ENCODE measurements around the gene ARHGAP6.

ARHGAP6 gene

DNA sequence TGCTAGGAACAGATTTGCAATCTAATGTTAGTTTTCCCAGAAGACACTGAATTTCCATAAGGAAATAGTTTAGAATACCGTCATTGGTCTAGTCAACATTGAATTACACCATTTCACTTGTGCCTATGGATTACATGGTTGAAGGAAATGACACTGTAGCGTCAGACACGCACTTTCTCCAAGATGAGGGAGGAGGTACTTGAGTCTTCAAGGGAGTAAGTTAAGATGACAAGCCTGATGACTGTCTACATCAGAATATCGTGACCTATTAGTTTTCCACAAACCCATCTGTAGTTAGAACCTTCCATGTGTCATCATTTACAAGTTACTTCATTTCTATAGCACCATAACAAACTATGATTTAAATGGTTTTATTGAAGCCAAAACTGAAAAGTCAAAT, 218.8 kb downstream of the ARHGAP6 start:
- in situ Hi-C loops (cut with MboI; ENCODE audit: low pct_unique_long_range_greater_than_20kb, low sequenced_read_pairs) = no loop called here
- DNase-seq = no peak

DNA sequence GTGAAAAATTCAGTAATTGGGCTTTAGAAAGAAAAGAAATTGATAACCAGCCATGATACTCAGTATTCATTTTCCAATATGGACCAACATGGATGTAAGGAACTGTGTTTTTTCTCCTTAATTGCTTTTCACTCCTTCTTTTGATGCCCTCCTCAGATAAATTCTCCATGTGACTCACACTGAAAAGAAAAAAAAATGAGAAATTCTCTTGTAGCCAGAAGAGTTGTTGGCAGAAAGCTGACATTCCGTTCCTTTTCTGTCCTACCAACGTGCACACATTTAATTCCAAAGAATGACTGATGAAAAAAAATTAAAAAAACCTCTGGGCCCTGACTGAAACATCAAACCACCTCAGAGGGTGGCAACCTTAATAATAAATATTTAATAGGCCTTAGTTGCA, 219.4 kb downstream of the ARHGAP6 start:
- in situ Hi-C loops (cut with MboI; ENCODE audit: low pct_unique_long_range_greater_than_20kb, low sequenced_read_pairs) = no loop called here
- no peak for DNase-seq

DNA sequence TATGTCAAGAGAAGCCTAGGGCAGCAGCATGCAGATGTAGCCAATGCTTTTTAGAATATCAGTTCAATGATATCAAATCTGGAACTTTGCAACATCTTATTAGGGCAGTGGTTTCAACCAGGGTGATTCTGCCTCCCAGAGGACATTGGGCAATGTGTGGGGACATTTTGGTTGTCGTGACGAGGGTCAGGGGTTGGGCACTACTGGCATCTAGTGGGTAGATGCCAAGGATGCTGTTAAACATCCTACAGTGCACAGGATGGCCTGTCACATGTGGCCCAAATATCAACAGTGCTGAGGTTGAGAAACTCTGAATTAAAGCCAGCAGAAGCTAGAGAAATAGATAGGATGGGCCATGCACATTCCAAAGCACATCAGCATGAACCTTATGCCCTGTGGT, 220.2 kb downstream of the ARHGAP6 start:
- in situ Hi-C loops (cut with MboI; ENCODE audit: low pct_unique_long_range_greater_than_20kb, low sequenced_read_pairs) = no loop called here

DNA sequence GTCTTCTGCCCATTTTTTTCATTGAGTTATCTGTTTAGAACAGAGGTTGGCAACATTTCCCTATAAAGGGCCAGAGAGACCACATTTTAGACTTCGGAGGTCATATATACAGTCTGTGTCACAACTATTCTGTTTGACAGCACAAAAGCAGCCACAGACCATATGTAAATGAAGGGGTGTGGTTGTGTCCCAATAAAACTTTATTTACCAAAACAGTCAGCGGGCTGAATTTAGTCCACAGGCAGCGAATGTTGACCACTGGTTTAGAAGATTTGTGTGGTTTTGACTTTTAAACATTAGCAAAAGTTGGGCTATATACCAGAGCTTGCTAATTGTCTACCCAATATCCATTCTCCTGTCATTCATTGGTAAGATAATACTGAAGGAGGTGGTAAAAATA, 221.7 kb downstream of the ARHGAP6 start:
- no peak for DNase-seq
- in situ Hi-C loops (cut with MboI; ENCODE audit: low pct_unique_long_range_greater_than_20kb, low sequenced_read_pairs) = no loop called here

More for the DNA sequence above, 220.2 kb downstream of the ARHGAP6 start:
- DNase-seq = no peak

DNA sequence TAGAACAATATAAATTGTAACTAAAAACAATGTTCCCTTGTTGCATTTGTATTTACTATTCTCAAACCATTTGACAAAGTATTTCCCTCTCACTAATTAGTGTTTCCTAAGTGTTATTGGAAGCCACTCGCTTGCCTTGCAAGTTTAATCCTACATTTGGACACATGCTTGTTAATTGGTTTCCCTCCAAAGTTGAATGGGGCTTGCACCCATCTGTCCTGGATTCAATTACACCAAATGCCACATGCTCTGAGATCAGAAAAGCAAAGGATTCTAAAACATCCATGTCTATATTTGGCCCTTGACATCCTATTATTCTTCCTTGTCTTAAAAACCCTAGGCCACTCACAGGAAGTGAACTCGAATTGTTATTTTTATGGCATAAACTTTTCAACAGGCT, 225.9 kb downstream of the ARHGAP6 start:
- in situ Hi-C loops (cut with MboI; ENCODE audit: low pct_unique_long_range_greater_than_20kb, low sequenced_read_pairs) = no loop called here
- DNase-seq = no peak

DNA sequence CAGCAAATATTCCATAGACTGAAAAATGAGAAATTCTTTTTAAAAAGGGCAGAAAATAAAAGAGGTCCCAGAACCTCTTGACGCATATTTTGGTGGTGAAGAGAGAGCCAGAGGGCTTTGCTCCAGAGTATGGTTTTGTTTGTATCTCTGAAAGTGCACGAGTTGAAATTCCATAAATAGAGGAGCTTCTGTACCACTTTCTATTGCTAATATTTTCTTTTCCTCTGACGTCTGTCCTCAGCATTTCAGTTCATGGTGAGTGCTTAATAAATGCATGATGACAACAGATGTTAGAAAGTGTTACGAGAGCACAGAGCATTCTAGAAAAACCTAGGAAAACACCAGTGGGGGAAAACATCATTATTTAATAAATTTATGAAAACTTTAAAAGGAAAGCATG, 227.0 kb downstream of the ARHGAP6 start:
- no peak for DNase-seq
- in situ Hi-C loops (cut with MboI; ENCODE audit: low pct_unique_long_range_greater_than_20kb, low sequenced_read_pairs) = no loop called here

DNA sequence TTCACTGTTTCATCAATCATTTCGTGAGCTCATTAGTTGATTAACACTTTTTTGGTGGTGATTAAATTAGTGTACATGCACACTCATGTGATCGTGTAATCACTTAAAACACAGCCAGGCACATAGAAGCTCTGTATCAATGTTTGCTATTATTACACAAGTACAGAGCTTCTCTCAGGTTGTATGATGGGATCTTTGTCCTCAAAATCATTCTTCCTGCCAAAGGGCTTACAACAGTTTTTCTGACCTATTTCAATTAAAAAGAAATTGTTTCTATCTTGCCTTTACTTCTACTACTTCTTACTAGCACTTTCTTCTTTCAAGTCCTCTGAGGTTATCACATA, 227.4 kb downstream of the ARHGAP6 start:
- in situ Hi-C loops (cut with MboI; ENCODE audit: low pct_unique_long_range_greater_than_20kb, low sequenced_read_pairs) = no loop called here
- DNase-seq = no peak

DNA sequence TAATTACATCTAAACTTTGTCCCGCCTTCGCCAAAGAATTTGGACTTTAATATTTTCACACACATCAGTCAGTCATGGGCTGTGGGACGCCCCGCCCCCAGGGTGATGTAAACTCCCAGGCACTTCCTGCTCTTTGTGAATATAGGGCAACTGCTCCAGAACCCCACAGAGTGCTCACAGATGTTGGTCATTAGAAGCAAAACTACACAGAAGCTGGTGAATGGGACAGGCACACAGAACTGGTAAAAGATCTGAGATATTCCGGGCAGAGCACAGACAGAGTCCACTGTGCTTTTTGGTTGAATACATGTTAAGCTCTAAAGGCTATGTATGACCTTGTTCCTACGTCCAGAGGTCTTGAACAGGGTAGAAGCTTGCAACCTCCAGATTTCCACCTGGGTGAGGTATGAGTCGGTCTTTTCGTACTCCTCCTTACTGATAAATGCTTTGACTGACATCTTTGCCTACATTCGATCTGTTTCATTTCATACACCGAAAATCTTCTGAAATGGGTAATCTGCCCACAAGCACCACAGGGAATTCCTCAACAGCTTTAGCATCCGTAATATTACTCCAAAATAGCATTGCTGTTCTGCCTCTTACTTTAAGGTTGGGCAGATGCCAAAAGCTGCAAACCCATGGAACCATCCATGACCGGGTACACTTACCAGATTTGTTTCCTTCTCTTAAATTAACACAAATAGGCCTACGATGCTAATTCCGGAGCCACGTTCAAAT, 227.9 kb downstream of the ARHGAP6 start:
- DNase-seq = no peak
- in situ Hi-C loops (cut with MboI; ENCODE audit: low pct_unique_long_range_greater_than_20kb, low sequenced_read_pairs) = no loop called here

DNA sequence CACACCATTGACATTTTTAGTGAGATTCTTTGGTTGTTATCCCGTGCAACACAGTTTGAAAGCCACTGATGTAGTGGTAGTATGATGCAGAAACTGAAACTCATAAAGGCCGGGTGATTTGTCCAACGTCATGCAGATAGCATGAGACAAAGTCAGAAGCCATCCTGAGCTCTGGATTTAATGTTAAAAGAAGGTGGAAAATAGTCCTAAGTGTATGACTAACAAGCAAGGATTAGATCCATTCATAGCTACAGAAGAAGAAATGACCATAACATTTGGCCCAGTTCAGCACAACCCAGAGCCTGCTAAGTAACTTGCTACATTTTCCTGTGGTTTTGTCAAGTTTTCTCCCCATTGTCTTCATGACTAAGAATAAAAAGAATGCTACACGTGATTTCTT, 230.2 kb downstream of the ARHGAP6 start:
- DNase-seq = no peak

DNA sequence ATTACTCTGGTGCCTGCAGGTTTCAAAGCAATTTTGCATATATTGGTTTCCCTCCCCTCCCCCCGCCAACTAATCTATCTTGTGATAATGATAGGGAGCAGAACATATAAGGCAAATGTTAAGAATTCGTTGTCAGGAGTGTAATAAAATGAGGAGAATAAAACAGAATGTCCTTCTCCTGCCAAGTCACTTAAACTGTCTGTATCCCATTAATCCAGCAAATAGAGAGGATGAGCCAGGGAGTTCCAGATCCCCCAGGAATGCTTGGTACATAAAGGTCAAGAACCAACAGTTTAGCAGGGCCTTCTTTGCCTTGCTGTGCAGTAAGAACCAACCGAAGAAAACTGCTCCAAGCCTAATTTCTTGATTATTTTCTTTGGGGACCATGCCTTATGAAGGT, 231.1 kb downstream of the ARHGAP6 start:
- in situ Hi-C loops (cut with MboI; ENCODE audit: low pct_unique_long_range_greater_than_20kb, low sequenced_read_pairs) = no loop called here
- no peak for DNase-seq

More for the DNA sequence above, 230.2 kb downstream of the ARHGAP6 start:
- in situ Hi-C loops (cut with MboI; ENCODE audit: low pct_unique_long_range_greater_than_20kb, low sequenced_read_pairs) = no loop called here

DNA sequence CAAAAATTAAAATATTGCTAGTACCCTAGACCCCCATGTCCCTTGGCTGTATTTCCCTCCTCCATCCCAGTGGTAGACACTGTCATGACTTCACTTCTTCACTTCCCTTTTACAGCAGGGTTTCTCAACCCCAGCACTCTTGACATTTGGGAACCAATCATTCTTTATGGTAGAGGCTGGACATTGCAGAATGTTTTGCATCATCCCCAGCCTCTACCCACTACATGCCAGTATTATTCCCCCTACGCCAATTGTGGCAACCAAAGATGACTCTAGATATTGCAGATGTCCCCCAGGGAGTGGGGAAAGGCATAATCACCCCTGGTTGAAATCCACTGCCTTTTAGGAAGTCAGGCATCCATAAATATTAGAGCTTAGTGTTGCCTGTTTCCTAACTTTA, 233.9 kb downstream of the ARHGAP6 start:
- DNase-seq = no peak
- in situ Hi-C loops (cut with MboI; ENCODE audit: low pct_unique_long_range_greater_than_20kb, low sequenced_read_pairs) = no loop called here

DNA sequence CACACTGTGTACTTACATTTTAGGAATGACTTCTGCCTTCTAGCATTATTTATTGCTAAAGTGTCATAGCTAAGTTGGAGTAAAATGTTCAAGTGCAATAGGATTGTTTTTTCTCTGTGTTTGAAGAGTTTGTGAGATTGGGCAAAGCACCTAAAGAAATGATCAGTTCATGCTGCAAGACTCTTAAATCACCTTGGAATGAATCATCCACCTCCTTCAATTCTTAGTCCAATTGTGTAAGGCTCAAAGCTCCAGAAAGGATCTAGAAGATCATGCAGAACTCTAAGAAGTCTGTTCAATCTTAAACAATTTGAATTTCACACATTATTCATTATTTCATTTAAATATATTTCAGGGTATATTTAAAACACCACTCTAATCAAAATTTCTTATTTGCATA, 235.4 kb downstream of the ARHGAP6 start:
- DNase-seq = no peak

DNA sequence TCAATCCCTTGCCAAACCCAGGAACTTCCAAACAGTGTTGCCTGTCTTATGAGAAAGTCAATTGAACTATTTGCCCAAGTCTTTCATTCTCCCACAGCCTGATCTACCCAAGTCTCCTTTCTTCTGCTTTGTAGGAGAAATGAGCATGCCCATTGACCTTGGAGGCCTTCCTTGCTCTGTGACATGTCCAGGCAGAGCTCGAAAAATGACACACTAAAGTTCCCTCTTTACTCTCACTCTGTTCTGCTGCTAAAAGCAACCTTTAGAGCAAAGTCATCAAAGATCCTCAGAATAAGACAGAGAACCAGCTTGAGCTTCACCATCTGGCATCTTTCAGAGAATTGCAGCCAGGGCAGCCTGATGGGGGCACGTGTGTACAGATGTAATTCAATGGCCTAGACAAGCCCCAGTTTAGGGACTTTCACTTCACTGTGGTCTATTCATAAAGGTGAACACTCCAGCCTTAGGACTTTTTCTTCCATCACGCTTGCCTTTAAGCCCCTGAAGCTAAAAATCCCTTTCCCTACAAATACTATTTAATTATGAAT, 236.1 kb downstream of the ARHGAP6 start:
- no peak for DNase-seq
- in situ Hi-C loops (cut with MboI; ENCODE audit: low pct_unique_long_range_greater_than_20kb, low sequenced_read_pairs) = no loop called here

More for the DNA sequence above, 235.4 kb downstream of the ARHGAP6 start:
- in situ Hi-C loops (cut with MboI; ENCODE audit: low pct_unique_long_range_greater_than_20kb, low sequenced_read_pairs) = no loop called here

DNA sequence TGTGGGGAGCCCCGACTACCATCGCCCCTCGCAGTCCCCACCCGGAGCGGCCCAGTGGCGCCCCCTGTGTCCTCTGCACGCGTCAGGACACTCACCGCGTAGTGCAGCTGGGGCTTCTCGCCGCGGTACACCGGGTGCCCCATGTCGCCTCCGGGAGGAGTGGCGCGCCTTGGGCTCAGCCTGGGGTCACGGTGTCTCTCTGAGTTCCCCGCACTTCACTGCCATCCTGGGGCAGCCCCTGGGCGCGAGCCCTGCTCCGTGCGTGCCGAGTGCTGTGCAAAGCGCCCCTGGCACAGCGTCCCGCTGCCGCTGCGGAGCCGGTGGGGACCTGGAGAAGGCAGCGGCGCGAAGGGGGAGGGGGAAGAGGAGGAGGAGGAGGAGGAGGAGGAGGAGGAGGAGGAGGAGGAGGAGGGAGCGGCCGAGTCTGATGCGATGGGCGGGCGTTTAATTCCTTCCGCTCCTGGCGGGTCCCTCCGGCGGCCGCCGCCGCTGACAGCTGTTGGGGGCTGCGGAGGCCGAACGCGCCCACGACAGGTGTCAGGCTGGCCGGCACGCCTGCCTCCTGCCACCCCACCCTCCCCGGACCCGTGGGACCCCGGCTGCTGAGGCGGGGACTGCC, 238.2 kb downstream of the ARHGAP6 start:
- in situ Hi-C loops (cut with MboI; ENCODE audit: low pct_unique_long_range_greater_than_20kb, low sequenced_read_pairs) = no loop called here
- no peak for DNase-seq

DNA sequence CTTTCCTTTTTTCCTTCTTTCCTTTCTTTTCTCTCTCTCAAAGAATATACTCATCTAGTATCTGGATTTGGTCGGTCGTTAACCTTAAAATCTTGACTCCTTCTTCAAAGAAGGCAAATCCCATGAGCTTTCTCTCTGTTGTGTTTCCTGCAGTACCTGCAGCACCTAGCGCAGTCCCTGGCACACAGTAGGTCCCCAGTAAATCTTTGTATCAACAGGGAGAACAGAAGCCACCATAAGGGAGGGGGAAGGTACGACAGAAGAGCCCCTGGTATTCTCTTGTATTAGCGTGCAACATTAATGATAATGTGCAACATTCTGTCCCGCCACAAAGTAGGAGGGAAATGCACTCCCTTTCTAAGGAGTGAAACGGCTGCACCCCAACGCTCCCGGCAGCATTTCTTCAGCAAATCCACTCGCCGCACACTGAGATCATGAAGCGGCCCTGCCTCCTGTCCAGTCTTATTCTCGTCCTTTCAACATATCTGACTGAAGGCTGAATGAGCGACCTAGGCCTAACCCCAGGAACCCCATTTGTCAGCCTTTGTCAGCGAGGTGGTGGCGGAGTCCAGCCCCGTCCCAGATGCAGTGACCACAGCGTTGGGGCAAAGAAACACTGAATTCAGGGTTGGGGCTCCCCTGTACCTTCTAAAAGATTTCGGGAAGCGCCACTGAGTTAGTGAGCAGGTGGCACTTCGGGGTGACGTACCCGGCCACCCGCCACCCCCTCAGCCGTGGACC, 238.8 kb downstream of the ARHGAP6 start:
- no peak for DNase-seq
- in situ Hi-C loops (cut with MboI; ENCODE audit: low pct_unique_long_range_greater_than_20kb, low sequenced_read_pairs) = no loop called here

DNA sequence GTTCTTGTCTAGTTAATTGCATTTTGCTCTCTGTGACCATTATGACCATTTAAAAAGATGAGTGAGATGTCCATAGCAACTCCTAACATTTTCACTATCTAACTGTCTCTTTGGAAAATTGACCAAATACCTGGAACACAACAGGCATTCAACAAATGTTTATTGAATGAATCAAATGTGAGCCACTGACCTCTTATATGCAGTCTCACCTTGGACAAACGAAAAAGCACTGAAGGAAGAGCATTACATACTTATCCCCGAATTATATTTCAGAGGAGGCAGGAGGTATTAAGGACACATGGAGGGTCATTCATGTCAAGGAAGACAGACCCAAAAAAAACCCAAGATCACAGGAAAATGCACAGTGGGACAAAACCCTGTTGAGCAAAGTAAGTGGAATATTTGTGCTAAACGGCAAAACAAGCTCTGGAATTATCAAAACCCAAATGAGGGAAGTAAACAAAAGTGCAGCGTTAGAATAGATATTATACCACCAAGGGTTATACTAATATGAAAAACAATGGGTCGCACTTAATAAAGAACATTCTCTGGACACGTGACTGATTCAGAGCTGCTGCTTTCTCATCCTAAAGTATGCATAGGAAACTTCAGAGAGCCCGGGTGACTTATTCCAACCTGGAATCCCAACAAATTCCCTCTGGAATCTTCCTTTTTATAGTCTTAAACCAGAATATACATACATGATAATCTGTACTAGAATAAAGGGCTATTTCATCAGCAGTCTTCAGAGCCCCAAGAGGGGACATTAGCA, 240.6 kb downstream of the ARHGAP6 start:
- no peak for DNase-seq
- in situ Hi-C loops (cut with MboI; ENCODE audit: low pct_unique_long_range_greater_than_20kb, low sequenced_read_pairs) = no loop called here

DNA sequence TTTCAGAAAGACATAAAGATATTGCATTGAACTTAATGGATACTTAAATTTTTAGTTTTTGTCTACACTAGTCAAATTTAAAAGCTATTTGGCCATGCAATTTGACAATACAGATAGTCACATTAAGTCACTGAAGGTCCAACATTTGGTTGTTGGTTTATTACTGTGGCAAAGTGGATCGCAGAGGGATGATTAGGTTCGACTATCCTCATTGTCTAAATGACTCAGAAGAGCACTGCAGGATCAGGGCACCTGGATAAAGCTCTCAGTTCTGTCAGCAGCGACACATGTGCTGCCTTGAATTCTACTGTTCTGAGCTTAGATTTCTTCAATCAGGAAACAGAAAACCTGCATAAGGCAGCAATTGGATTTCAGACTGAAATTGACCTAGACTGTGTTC, 241.8 kb downstream of the ARHGAP6 start:
- DNase-seq = no peak
- in situ Hi-C loops (cut with MboI; ENCODE audit: low pct_unique_long_range_greater_than_20kb, low sequenced_read_pairs) = no loop called here

DNA sequence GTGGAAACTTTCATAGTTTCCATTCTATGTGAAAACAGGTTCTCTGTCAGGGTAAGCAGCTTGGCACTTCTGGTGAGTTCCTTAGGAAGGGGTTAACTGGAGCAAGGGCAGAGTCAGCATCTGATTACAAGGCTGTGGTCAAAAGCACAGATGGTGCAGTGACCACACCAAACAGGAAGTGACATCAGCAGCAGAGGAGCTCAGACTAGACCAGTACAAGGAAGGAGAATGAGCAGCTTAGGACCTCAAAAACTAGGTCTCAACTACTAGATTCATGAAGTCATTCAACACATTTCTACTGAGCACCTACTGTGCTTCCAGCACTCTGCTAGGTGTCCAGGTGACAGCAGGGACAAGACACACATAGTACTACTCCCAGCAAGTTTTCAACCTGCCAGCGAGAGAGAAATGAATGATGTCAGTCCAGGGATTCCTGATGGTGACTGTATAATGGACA, 242.3 kb downstream of the ARHGAP6 start:
- in situ Hi-C loops (cut with MboI; ENCODE audit: low pct_unique_long_range_greater_than_20kb, low sequenced_read_pairs) = no loop called here
- DNase-seq = peak; percentile 11

DNA sequence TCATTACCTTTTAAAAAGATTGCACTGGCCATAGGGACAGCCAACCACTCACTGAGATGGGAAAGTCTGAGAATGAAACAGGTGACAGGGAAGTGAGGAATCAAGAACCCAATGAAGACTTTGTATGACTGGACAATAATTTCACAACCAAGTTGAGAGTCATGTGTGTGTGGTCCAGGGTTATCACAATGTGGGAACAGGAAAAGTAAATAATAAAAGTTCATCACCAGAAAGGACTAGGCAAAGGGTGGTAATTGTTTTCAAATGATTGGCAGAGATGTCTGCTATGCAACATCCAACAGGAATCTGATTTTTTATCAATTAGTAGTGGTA, 243.2 kb downstream of the ARHGAP6 start:
- in situ Hi-C loops (cut with MboI; ENCODE audit: low pct_unique_long_range_greater_than_20kb, low sequenced_read_pairs) = no loop called here
- DNase-seq = no peak

Data from KBM-7 (cell line).